ENCODE data around the gene BICDL2. TPM values are rescaled to one million over a fixed set of nuclear protein-coding genes. Genes with fewer than 3 reads are reported as not detected.
A peak's percentile ranks its signal among the peaks of the same experiment; 100 is the strongest.

The BICDL2 gene
- total RNA-seq, 1 donor from 2014 or later = 24.5 TPM

DNA sequence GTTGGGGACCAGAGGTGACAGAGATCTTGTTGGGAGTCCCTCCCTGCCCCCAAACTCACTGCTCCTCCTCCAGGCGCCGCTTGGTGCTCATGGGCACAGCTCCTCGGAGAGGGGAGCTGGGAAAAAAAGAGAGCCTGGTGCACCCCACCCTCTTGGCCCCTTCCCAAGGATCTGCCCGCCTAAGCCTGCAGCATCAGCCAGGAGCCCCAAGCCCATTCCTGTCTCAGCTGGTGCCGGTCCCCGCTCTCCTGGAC lies 13.4 kb downstream of the BICDL2 start:
- H3K27me3 ChIP-seq (ENCODE audit: control insufficient read depth, insufficient read depth, low read length) = no peaks in the 10 kb centered on the region
- peaks cover 27% of the 10 kb centered on the region for H3K36me3 ChIP-seq (ENCODE audit: control insufficient read depth, insufficient read depth, low read length)
- FAIRE-seq (no peak), DNase-seq (ENCODE audit: low read depth) (peak; percentile 89)
- TF ChIP-seq, protein P1, sequence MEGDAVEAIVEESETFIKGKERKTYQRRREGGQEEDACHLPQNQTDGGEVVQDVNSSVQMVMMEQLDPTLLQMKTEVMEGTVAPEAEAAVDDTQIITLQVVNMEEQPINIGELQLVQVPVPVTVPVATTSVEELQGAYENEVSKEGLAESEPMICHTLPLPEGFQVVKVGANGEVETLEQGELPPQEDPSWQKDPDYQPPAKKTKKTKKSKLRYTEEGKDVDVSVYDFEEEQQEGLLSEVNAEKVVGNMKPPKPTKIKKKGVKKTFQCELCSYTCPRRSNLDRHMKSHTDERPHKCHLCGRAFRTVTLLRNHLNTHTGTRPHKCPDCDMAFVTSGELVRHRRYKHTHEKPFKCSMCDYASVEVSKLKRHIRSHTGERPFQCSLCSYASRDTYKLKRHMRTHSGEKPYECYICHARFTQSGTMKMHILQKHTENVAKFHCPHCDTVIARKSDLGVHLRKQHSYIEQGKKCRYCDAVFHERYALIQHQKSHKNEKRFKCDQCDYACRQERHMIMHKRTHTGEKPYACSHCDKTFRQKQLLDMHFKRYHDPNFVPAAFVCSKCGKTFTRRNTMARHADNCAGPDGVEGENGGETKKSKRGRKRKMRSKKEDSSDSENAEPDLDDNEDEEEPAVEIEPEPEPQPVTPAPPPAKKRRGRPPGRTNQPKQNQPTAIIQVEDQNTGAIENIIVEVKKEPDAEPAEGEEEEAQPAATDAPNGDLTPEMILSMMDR (IDR thresholded peaks at IDR 0.05; ENCODE audit: insufficient read depth, low read length, severe bottlenecking) = no peak
- peak overlapping the region; percentile 52 for H3K4me3 ChIP-seq (ENCODE audit: low read depth, low read length)

DNA sequence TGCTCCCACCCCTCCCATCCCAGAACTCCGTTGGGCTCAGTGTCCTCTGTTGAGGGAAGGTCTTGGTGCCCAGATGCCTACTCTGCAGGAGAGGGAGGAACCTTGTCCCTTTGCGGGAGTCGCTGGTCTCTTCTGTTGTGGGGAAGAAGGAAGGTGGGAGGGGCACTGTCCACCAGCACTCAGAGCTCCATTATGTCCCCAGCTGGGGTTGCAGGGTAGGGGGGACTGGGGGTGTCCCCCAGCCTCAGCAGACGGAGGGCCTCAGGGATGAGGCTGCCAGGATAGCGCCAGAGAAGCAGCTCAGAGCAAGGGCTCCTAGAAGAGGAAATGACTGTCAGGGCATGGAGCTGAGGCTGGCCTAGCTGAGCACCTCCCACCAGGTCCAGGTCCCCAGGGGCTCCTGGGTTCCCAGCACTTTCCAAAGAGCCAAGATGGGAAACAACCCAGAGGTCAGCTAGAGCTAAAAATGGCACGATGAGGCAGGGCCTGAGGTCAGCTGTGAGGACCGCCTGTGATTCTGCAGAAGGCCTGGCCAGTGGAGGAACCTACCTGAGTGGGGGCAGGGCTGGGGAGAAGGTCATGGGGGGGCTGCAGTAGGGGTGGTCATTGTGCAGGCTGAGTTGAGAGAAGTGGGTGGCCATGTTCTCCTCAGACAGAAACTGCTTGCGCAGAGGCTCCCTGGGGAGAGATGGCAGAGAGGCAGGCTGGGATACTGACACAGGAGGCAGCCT lies 13.9 kb downstream of the BICDL2 start:
- TF ChIP-seq, protein P1 (IDR thresholded peaks at IDR 0.05; ENCODE audit: insufficient read depth, low read length, severe bottlenecking) = no peak
- DNase-seq (ENCODE audit: low read depth) (no peak), FAIRE-seq (no peak)
- Histone ChIP-seq H3K4me3 (ENCODE audit: low read depth, low read length) (peak overlapping the region; percentile 52), H3K27me3 (ENCODE audit: control insufficient read depth, insufficient read depth, low read length) (no peaks in the 10 kb centered on the region), H3K36me3 (ENCODE audit: control insufficient read depth, insufficient read depth, low read length) (peaks cover 27% of the 10 kb centered on the region)

DNA sequence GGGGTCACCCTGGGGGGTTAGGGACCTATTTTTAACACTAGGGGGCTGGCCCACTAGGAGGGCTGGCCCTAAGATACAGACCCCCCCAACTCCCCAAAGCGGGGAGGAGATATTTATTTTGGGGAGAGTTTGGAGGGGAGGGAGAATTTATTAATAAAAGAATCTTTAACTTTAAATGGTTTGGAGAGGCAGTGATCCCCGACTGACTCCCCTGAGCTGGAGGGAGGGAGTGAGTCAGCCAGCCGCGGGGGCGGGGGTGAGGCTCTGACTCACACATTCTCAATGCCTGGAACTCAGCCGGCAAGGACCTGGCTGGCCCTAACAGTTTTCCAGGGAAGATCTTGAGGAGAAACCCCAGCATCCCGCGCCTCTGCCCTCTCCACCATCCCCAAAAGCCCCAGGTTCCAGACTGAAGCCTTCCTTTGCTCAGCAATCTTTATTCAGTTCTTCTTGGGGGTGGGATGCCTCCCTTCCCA lies 14.5 kb downstream of the BICDL2 start:
- TF ChIP-seq, protein P1 (IDR thresholded peaks at IDR 0.05; ENCODE audit: insufficient read depth, low read length, severe bottlenecking) = no peak
- peak; percentile 90 for DNase-seq (ENCODE audit: low read depth)
- no peaks in the 10 kb centered on the region for H3K27me3 ChIP-seq (ENCODE audit: control insufficient read depth, insufficient read depth, low read length)
- no peak for FAIRE-seq
- peak overlapping the region; percentile 97 for H3K4me3 ChIP-seq (ENCODE audit: low read depth, low read length)
- H3K36me3 ChIP-seq (ENCODE audit: control insufficient read depth, insufficient read depth, low read length) = peaks cover 25% of the 10 kb centered on the region

DNA sequence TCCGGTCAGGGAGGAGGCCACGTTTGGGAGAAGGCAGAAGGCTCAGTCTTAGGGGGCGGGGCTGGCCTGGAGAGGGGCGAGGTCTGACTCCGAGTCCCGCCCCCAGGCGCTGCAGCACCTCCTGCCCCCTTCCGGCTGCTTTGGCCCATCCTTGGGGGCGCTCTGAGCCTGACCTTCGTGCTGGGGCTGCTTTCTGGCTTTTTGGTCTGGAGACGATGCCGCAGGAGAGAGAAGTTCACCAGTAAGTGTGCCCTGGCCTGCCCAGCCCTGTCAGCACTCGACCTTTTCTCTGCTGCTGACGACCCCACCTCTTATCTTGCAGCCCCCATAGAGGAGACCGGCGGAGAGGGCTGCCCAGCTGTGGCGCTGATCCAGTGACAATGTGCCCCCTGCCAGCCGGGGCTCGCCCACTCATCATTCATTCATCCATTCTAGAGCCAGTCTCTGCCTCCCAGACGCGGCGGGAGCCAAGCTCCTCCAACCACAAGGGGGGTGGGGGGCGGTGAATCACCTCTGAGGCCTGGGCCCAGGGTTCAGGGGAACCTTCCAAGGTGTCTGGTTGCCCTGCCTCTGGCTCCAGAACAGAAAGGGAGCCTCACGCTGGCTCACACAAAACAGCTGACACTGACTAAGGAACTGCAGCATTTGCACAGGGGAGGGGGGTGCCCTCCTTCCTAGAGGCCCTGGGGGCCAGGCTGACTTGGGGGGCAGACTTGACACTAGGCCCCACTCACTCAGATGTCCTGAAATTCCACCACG lies 15.1 kb downstream of the BICDL2 start:
- Histone ChIP-seq H3K4me3 (ENCODE audit: low read depth, low read length) (peak overlapping the region; percentile 97), H3K27me3 (ENCODE audit: control insufficient read depth, insufficient read depth, low read length) (no peaks in the 10 kb centered on the region), H3K36me3 (ENCODE audit: control insufficient read depth, insufficient read depth, low read length) (peaks cover 20% of the 10 kb centered on the region)
- TF ChIP-seq, protein P1 (IDR thresholded peaks at IDR 0.05; ENCODE audit: insufficient read depth, low read length, severe bottlenecking) = peak; percentile 48
- FAIRE-seq (no peak), DNase-seq (ENCODE audit: low read depth) (peak; percentile 91)

DNA sequence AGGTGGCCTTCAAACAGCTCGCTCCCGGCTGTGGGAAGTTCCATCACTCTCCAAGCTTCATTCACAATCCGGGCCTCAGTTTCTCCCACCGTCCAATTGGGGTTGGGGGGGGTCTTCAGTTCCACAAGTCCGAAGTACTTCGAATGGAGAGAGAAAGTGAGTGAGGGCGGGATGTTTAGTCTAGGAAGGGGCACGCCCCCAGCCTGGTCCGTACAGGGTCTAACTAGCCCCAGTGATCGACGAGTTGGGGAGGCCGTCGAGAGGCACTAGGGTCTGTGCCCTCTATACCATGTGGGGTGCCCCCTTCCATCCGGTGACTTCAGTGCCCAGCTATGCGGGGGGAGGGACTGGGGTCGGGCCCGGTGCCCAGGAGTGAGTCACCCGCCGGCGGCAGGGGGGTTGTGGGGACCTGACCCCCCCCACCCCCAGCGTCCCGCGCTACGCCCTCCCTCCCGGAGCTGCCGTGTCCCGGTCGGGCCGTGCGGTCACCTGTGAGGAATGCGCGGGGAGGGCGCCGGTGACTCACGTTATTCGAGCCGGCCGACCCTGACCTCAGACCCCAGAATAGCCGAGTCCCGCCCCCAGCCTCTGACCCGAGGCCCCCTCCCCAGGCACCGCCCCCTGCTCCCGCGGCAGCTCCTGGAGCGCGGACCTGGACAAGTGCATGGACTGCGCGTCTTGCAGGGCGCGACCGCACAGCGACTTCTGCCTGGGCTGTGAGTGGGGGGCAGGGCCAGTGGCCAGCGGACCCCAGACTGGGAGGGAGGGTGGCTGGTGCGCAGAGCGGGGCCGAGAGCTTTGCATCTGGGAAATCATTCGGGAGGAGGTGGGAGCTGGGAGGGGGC lies 15.9 kb downstream of the BICDL2 start:
- H3K36me3 ChIP-seq (ENCODE audit: control insufficient read depth, insufficient read depth, low read length) = peaks cover 15% of the 10 kb centered on the region
- H3K4me3 ChIP-seq (ENCODE audit: low read depth, low read length) = peak overlapping the region; percentile 97
- FAIRE-seq = no peak
- DNase-seq (ENCODE audit: low read depth) = peak; percentile 72
- no peaks in the 10 kb centered on the region for H3K27me3 ChIP-seq (ENCODE audit: control insufficient read depth, insufficient read depth, low read length)
- TF ChIP-seq, protein P1 (IDR thresholded peaks at IDR 0.05; ENCODE audit: insufficient read depth, low read length, severe bottlenecking) = no peak

Data from bronchial epithelial cell (primary cell).